ENCODE results near the gene CACNB2.

- TF ChIP-seq POLR2A (IDR thresholded peaks at IDR 0.05; ENCODE audit: low read depth, low read length) (no peak), TAF1 (IDR thresholded peaks at IDR 0.05; ENCODE audit: low read depth, low read length) (no peak), POLR2AphosphoS5 (IDR thresholded peaks at IDR 0.05; ENCODE audit: low read depth, low read length) (no peak)
Observed at GRCh38 chr10:18399158-18399557, 258.9 kb downstream of the CACNB2 start.
